ENCODE data around the gene MACROD2. TPM values are rescaled to one million over a fixed set of nuclear protein-coding genes. Genes with fewer than 3 reads are reported as not detected.

The MACROD2 gene
- total RNA-seq, 1 experiment from 2014 or later: 1.6 TPM

GRCh38 chr20:15419856-15420255, 1424.5 kb downstream of the MACROD2 start:
- no peaks in the 10 kb centered on the region for H4K20me1 ChIP-seq (ENCODE audit: control insufficient read depth, insufficient read depth, insufficient read length)
- no peaks in the 10 kb centered on the region for H3K27me3 ChIP-seq (ENCODE audit: insufficient read depth, low read length)
- no peak overlapping the region for H3T11ph ChIP-seq (ENCODE audit: low read length)
- no peaks in the 10 kb centered on the region; the same call in 1 of the 2 replicates for H3K27me3 Mint-ChIP-seq (ENCODE audit: low read depth)
- no peak overlapping the region for H3K9ac ChIP-seq (ENCODE audit: extremely low read depth, insufficient read length, low read length)
- H3K79me1 ChIP-seq (ENCODE audit: insufficient read depth, low read depth, low read length, poor library complexity, severe bottlenecking): no peaks in the 10 kb centered on the region
- no peaks in the 10 kb centered on the region for H3K4me1 Mint-ChIP-seq
- no peak overlapping the region for H3K23ac ChIP-seq (ENCODE audit: insufficient read length, low read depth, low read length)
- H4K5ac ChIP-seq (ENCODE audit: insufficient read length, low read depth, low read length): no peak overlapping the region
- no peaks in the 10 kb centered on the region for H3K9me3 ChIP-seq (ENCODE audit: control insufficient read depth, low read depth, low read length)
- H4K91ac ChIP-seq (ENCODE audit: insufficient read length, low read depth, low read length): no peak overlapping the region
- no peak overlapping the region for H2BK5ac ChIP-seq (ENCODE audit: insufficient read length, low read length)
- no peak overlapping the region for H2AK5ac ChIP-seq (ENCODE audit: insufficient read length, low read length)
- no peak overlapping the region for H2BK15ac ChIP-seq (ENCODE audit: low read depth, low read length)
- no peaks in the 10 kb centered on the region for H3K79me2 ChIP-seq (ENCODE audit: insufficient read depth, low read length)
- H4K8ac ChIP-seq (replicated peaks; ENCODE audit: insufficient read length, low read depth, low read length): no peak overlapping the region
- DNase-seq: no peak
- TF ChIP-seq CTCF (conservative IDR thresholded peaks at IDR 0.05): no peak
- no peak overlapping the region for H2BK12ac ChIP-seq (ENCODE audit: insufficient read length, low read depth, low read length)
- H3K9me3 Mint-ChIP-seq: no peaks in the 10 kb centered on the region; a peak in 3 of 5 replicates
- H3K4me1 ChIP-seq (ENCODE audit: insufficient read depth, low read length): no peaks in the 10 kb centered on the region
- no peaks in the 10 kb centered on the region for H3K23me2 ChIP-seq (ENCODE audit: insufficient read length, low read depth, low read length, poor library complexity, severe bottlenecking)
- H3K36me3 Mint-ChIP-seq (ENCODE audit: insufficient read depth in 1 of 3, low read depth in 3 of 3): no peaks in the 10 kb centered on the region
- no peak overlapping the region for H2AFZ ChIP-seq (ENCODE audit: low read length)
- H3K56ac ChIP-seq (ENCODE audit: insufficient read length, low read depth, low read length): no peak overlapping the region
- no peak overlapping the region for H3K4me3 Mint-ChIP-seq
- no peak overlapping the region for H2BK20ac ChIP-seq (ENCODE audit: low read depth, low read length, poor library complexity, severe bottlenecking)
- no peak overlapping the region for H3K27ac ChIP-seq (ENCODE audit: insufficient read length, low read depth, low read length)
- no peak overlapping the region for H3K4me2 ChIP-seq (ENCODE audit: insufficient read depth, insufficient read length, low read length)
- H3K4ac ChIP-seq (ENCODE audit: low read depth, low read length): no peak overlapping the region
- no peak overlapping the region for H3K18ac ChIP-seq (ENCODE audit: insufficient read length, low read depth, low read length)
- H3K14ac ChIP-seq (ENCODE audit: insufficient read depth, low read length): no peak overlapping the region
- H2BK120ac ChIP-seq (ENCODE audit: low read depth, low read length, poor library complexity, severe bottlenecking): no peak overlapping the region
- no CpG with 5 or more reads among the region's 2 CpGs for WGBS (ENCODE audit: extremely low coverage, insufficient read length, low lambda C conversion rate)
- H3K27ac Mint-ChIP-seq: no peak overlapping the region

Measured in H9 (cell line).